Ammon's horn (tissue), 1 donor: ENCODE data around the gene CEBPB.

Source experiments
- DNase-seq: peaks from one replicate; pipeline ENCODE4 v3.0.0-alpha.2; 2016; ENCODE audit warnings: low spot score

Gene CEBPB

GRCh38 chr20:50214226-50215024, 23.8 kb downstream of the CEBPB start:
- no peak for DNase-seq

- no peak for DNase-seq
Measured at GRCh38 chr20:50215101-50215690, 24.6 kb downstream of the CEBPB start.

DNA sequence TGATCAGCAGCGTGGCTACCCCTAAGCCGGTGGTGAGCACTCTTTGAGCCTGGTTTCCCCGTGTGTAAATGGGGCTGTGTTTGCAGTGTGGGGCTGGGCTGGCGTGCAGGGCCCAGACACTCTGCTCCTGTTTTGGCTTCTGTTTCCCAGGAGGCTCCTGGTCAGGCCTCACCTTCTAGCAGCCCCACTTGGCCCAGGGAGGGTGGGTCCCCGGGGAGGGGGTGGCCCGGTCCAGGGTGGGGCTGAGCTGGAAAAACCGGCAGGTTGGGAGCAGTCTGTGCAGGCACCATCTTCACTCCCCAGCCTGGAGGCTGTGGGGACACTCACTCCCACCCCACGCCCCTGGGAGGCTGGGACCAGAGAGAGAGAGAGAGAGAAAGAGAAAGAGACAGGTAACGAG, 25.3 kb downstream of the CEBPB start:
- no peak for DNase-seq

- DNase-seq: no peak
Measured at GRCh38 chr20:50216543-50217206, 26.0 kb downstream of the CEBPB start.

GRCh38 chr20:50217207-50217949, 26.7 kb downstream of the CEBPB start:
- DNase-seq: no peak

GRCh38 chr20:50218987-50219435, 28.4 kb downstream of the CEBPB start:
- no peak for DNase-seq

- no peak for DNase-seq
Measured at GRCh38 chr20:50219600-50219999, 29.0 kb downstream of the CEBPB start.

GRCh38 chr20:50220093-50220893, 29.7 kb downstream of the CEBPB start:
- no peak for DNase-seq

DNA sequence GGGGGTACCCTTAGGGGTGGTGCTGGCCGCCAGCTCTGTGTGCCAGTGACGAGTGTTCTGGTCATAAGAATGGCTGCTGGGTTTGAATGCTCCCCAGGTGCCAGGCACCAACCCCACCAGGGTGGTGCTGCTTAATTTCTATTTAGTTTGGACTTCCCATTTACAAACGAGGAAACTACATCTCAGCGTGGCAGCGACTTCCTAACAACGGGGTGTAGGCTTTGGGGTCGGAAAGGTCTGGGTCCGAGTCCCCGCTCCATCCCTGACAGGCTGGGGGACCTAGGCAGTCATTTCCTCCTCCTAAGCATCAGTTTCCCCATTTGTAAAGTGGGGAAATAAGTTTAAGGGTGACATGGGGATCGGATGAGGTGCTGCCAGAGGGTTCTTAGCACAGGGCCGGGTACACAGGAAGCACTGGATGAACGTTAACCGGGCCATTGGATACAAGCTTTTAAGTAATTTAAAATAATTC, 30.3 kb downstream of the CEBPB start:
- no peak for DNase-seq

DNA sequence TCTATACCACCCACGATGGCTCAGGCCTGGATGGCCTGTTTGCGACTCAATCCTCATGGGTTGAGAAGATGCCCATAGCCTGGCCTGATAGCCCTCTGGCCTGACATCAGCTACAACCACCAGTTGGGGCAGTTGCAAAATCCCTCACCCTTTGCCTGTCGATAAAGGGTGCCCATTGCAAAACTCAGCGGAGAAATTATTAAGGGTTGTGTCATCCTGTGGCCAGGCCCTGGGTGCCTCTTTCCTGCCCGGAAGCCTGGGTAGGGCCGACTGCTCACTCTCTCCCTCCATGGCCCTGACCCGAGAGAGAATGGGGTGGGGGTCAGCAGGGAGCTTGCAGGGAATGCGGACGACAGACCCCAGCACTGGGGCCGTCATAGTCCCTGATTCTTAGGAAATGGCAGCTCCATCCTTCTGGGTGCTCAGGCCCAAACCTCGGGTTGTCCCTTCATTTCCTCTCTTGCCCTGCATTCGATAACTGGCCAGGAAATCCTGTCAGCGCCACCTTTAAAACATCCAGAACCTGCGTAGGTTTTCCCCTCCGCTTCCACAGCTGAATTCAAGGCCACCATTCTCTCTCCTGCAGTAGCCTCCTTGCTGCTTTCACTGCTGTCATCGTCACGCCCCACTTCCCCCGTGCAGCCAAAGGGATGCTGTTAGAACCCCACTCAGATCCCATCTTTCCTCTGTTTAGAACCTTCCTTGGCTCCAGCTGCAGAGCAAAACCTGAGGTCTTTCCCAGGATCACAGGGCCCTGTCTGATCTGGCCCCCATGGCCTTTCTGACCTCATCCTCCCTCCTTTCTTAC, 31.1 kb downstream of the CEBPB start:
- DNase-seq: no peak

- DNase-seq: no peak
Measured at GRCh38 chr20:50222309-50223038, 31.8 kb downstream of the CEBPB start.

DNA sequence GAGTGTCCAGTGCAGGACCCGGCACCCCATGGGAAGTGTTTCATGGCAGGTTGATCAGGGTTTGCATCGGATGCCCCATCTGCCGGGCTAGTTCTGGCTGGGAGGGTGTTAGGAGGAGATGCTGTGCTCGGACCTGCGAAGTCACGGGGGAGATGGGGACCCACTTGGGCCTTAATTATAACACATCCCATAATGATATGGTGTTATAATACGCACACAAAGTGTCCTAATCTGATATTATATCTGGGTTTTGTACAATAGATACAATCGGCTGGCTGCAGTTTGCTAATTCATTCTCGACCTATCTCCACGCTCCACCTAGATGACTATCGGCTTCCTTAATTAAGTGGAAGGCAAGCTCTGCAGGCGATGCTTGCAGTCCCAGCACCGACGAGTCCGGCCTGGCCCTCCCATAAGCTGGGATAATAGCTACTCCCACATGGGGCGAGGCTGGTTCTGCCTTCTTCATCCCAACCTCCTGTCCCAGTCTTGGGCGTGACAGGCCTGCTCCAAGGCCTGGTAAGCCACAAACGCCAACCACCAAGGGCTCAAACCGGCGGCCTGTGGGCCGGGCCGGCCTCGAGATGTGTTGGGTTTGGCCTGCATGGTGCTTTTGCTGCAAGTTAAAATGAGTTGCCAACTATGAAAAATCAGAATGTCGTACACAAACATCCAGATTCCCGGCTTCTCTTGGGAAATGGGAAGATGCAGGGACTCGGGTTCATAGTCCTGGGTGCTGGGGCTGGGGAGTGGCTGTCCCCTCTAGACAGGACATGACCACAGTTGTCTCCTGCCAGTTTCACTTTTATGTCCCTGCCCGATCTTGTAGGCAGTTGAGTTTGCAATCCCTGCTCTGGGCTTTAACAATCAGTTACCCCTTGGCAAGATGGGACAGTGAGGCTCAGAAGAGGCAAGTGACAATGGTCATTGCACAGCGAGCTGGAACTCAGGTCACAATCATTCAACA, 32.7 kb downstream of the CEBPB start:
- no peak for DNase-seq

GRCh38 chr20:50224052-50224451, 33.4 kb downstream of the CEBPB start:
- DNase-seq: no peak

- DNase-seq: no peak
Measured at GRCh38 chr20:50224531-50225255, 34.1 kb downstream of the CEBPB start.

DNA sequence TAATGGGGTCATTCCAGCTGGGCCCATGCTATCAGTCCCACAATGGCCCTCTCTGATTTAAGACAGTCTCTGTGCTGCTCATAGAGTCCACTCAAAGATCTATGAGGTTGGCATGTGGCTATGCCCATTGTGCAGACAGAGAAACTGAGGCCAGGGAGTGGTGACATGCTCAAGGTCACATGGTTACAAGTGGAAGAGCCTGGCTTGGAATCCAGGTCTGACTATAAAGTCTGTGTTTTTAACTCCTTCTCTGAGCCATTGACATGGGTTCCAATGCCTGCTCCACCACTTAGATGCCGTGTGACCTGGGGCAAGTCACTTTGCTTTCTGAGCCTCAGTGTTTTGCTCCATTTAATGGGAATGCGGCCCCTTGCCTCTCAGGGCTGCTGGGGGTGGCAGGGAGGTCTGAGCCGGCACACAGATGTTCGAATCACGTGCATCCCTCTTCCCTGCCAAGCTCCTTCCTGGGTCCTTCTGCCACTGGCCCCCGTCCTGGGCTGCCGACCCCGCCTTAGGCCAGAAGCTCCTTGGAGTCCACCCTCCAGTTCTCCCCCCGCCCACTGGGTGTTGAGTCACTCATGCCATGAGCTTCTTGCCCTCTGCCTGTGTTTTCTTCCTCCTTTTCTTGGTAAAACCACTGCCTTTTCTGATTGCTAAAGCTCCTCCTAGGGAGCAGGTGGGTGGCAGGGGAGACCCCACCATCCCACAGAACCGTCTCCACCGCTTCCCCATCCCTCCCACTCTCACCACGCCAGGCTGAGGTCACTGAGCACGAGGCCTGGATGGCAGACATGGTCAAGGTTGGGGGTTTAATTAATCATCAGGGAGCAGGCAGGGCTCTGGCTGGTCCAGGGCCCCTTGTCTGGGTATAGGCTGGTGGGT, 35.7 kb downstream of the CEBPB start:
- no peak for DNase-seq

- no peak for DNase-seq
Measured at GRCh38 chr20:50227506-50227905, 36.9 kb downstream of the CEBPB start.

DNA sequence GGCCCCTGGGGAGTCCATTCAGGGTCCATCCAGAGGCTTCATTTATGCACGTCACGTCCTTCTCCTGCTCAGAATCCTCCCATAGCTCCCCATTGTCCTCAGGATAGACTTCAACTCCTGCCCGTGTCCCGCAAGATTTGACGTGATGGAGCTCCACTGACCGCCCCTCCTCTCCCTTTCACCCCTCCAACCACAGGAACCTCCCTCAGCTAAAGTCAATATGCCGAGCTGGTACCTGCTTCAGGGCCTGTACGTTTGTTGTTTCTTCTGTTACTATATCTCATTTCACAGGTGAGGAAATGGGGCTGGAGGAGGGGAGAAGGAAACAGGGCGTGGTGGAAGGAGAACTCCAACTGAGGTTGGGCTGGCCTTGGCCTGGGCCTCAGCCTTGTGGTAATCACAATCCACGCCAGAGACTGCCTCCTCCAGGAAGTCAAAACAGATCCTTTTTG, 38.6 kb downstream of the CEBPB start:
- DNase-seq: no peak
